HG03139 (cell line): ENCODE data around the gene CIB4.

ENCODE experiments used
- ATAC-seq: cut with Tn5 transposase; IDR thresholded peaks from one replicate; pipeline ENCODE4 v1.9.1; 2021; ENCODE audit not compliant: unreplicated experiment

The CIB4 gene

DNA sequence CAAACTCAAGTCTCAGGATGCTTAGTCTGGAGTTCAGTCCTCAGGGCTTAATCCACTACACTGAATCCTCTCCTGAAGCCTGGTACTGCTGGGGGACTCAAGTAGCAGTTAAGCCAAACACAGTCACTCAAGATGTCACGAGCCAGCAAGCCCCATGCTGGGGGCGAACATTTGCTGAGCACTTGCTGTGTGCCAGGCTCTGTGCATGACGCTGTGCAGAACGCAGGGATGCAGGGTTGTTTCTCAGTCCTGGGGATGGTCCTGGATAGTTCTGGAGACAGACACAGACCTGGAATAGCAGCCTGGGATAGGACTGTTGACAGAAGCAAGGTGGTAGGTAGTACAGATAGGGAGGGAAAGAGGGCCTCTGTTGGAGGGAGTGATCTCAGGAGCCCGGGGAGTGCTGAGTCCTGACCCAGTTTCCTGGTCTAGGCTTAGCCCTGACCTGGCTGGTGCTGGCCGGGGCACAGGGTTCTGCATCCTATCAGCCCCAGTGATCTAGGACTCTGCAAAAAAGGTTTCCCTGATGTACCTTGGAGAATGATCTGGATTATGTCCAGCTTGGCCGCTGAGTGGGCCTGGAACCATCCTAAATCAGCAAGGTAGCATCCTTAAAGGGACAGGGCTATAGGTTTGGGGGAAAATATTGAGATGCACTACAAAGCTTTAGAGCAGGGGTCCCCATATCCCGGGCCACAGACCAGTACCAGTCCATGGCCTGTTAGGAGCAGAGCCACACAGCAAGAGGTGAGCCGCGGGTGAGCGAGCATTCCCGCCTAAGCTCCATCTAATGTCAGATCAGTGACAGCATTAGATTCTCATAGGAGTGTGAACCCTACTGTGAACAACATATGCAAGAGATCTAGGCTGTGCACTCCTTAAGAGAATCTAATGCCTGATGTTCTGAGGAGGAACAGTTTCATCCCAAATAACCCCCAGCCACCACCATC lies 108.6 kb downstream of the CIB4 start:
- ATAC-seq, result no peak
